ENCODE measurements around the gene GALNTL6. TPM values are rescaled to one million over a fixed set of nuclear protein-coding genes. Genes with fewer than 3 reads are reported as not detected.

The GALNTL6 gene
- total and polyA plus RNA-seq, 2 of the 4 experiments (the other 2 are of a cell fraction) = under 0.01 TPM; not detected in 1

- CTCF ChIA-PET = no interaction called here
- no peaks in the 10 kb centered on the region for H3K9me3 ChIP-seq (ENCODE audit: control insufficient read depth, insufficient read depth, low read length)
- WGBS, 2 experiments (ENCODE audit: extremely low coverage in 2 of 2, insufficient read length in 1 of 2) = no CpG with 5 or more reads among the region's 1 CpG
These were observed 443.6 kb downstream of the GALNTL6 start for GRCh38 chr4:172256820-172257219.

More at GRCh38 chr4:172256820-172257219, 443.6 kb downstream of the GALNTL6 start:
- no peak overlapping the region for H4K91ac ChIP-seq (ENCODE audit: insufficient read depth, low read depth, low read length)
- H4K5ac ChIP-seq (ENCODE audit: low read depth, low read length) = no peak overlapping the region
- dilution Hi-C loops (cut with HindIII; ENCODE audit: low sequenced_read_pairs, unreplicated experiment) (no loop called here), in situ Hi-C loops (cut with MboI; ENCODE audit: low sequenced_read_pairs) (no loop called here), intact Hi-C loops (cut with micrococcal nuclease) (no loop called here)
- no peak overlapping the region for H2AK5ac ChIP-seq (ENCODE audit: low read depth, low read length)
- H4K8ac ChIP-seq (ENCODE audit: low read depth in 2 of 2, low read length in 2 of 2) = no peak overlapping the region
- no peak for TF ChIP-seq CHD1 (IDR thresholded peaks at IDR 0.05; ENCODE audit: low read depth, low read length)
- no peak for TF ChIP-seq NFE2L2 (IDR thresholded peaks at IDR 0.05; ENCODE audit: low read depth, low read length)
- TF ChIP-seq MAFK (IDR thresholded peaks at IDR 0.05; ENCODE audit: low read depth, low read length) = no peak
- TF ChIP-seq MXI1 (IDR thresholded peaks at IDR 0.05; ENCODE audit: borderline replicate concordance, low read depth, low read length) = no peak
- no peak for TF ChIP-seq SMC3 (IDR thresholded peaks at IDR 0.05; ENCODE audit: low read depth, low read length)
- no peak overlapping the region for H3K4me2 ChIP-seq (ENCODE audit: low read depth, low read length)
- no peak overlapping the region for H3K27ac ChIP-seq (ENCODE audit: insufficient read depth, low read length)
- H3K27me3 ChIP-seq (ENCODE audit: control insufficient read depth, insufficient read depth, low read length) = no peaks in the 10 kb centered on the region
- no peak overlapping the region for H3K56ac ChIP-seq (ENCODE audit: extremely low read depth, insufficient read depth, low read length)
- H3K4me1 ChIP-seq (ENCODE audit: control insufficient read depth, insufficient read depth, low read length) = no peaks in the 10 kb centered on the region
- no TSS peak for BruUV-seq (replicated peaks)
- H3K18ac ChIP-seq (ENCODE audit: low read depth, low read length) = no peak overlapping the region
- H2BK20ac ChIP-seq (ENCODE audit: low read depth, low read length) = no peak overlapping the region
- no peak overlapping the region for H2AK9ac ChIP-seq (replicated peaks; ENCODE audit: low read depth, low read length, poor library complexity)
- POLR2A ChIA-PET (ENCODE audit: unreplicated experiment) = no interaction called here
- no peak for DNase-seq
- H3K9me1 ChIP-seq (ENCODE audit: insufficient read depth, low read length) = no peaks in the 10 kb centered on the region
- no peaks in the 10 kb centered on the region for H4K20me1 ChIP-seq (ENCODE audit: insufficient read depth, low read length)
- H3K9ac ChIP-seq (ENCODE audit: low read depth, low read length) = no peak overlapping the region
- no peak overlapping the region for H3K14ac ChIP-seq (replicated peaks; ENCODE audit: low read depth, low read length)
- no peak overlapping the region for H2BK120ac ChIP-seq (ENCODE audit: low read depth, low read length)
- no peak overlapping the region for H2BK15ac ChIP-seq (ENCODE audit: low read depth, low read length)
- ATAC-seq (ENCODE audit: low read depth) = no peak
- no peaks in the 10 kb centered on the region for H3K79me1 ChIP-seq (ENCODE audit: low read depth in 1 of 2, low read length in 2 of 2)
- no peak overlapping the region for H3K4ac ChIP-seq (ENCODE audit: low read depth, low read length)
- H2BK5ac ChIP-seq (ENCODE audit: low read depth, low read length, poor library complexity, severe bottlenecking) = no peak overlapping the region
- no peak overlapping the region for H3K4me3 ChIP-seq (ENCODE audit: insufficient read depth, low read depth, low read length)
- no peaks in the 10 kb centered on the region for H3K36me3 ChIP-seq (ENCODE audit: control insufficient read depth, insufficient read depth, low read length)
- H2AFZ ChIP-seq (replicated peaks; ENCODE audit: low read length, poor library complexity) = no peak overlapping the region
- H3K23ac ChIP-seq (ENCODE audit: low read depth, low read length) = no peak overlapping the region
